ENCODE data around the gene AMZ2. TPM values are rescaled to one million over a fixed set of nuclear protein-coding genes. Genes with fewer than 3 reads are reported as not detected.

Gene AMZ2
- total and polyA plus RNA-seq, 2 experiments from 2014 or later, result 54.2 to 71.5 TPM

- DNase-seq (ENCODE audit: low spot score), result no peak
- H3F3A ChIP-seq (replicated peaks; ENCODE audit: low read depth), result peaks cover 13% of the 10 kb centered on the region
- Mint-ChIP-seq H3K27me3 (ENCODE audit: insufficient read depth, low read depth, poor library complexity) (peaks cover 38% of the 10 kb centered on the region), H3K36me3 (ENCODE audit: low read depth) (no peaks in the 10 kb centered on the region; the same call in 2 of the 3 replicates), H3K4me3 (no peak overlapping the region), H3K27ac (no peak overlapping the region), H3K9me3 (no peaks in the 10 kb centered on the region), H3K4me1 (peaks cover 50% of the 10 kb centered on the region)
- H3K4me2 ChIP-seq, result peak overlapping the region; percentile 59
- H3K9me2 ChIP-seq (ENCODE audit: insufficient read depth), result no peaks in the 10 kb centered on the region
- no peaks in the 10 kb centered on the region for H3K79me2 ChIP-seq (replicated peaks; ENCODE audit: insufficient read depth)
- no peak for ATAC-seq
- H3K4me3 ChIP-seq, result no peak overlapping the region
- TF ChIP-seq EZH2 (IDR thresholded peaks at IDR 0.05; ENCODE audit: low read depth, unreplicated experiment) (no peak), NANOG (IDR thresholded peaks at IDR 0.05; ENCODE audit: borderline replicate concordance) (no peak), EZH2phosphoT487 (IDR thresholded peaks at IDR 0.05; ENCODE audit: unreplicated experiment) (no peak), ZNF114 (CRISPR knock-in tag; IDR thresholded peaks at IDR 0.05) (no peak), CREB1 (CRISPR knock-in tag; IDR thresholded peaks at IDR 0.05; ENCODE audit: low read depth) (no peak), ETS1 (IDR thresholded peaks at IDR 0.05) (no peak), JUNB (IDR thresholded peaks at IDR 0.05; ENCODE audit: unreplicated experiment) (no peak), POLR2AphosphoS5 (IDR thresholded peaks at IDR 0.05; ENCODE audit: low read depth) (no peak), STAT1 (IDR thresholded peaks at IDR 0.05; ENCODE audit: unreplicated experiment) (no peak), ZNF331 (CRISPR knock-in tag; IDR thresholded peaks at IDR 0.05; ENCODE audit: low read depth) (no peak)
- TF ChIP-seq, protein P1, sequence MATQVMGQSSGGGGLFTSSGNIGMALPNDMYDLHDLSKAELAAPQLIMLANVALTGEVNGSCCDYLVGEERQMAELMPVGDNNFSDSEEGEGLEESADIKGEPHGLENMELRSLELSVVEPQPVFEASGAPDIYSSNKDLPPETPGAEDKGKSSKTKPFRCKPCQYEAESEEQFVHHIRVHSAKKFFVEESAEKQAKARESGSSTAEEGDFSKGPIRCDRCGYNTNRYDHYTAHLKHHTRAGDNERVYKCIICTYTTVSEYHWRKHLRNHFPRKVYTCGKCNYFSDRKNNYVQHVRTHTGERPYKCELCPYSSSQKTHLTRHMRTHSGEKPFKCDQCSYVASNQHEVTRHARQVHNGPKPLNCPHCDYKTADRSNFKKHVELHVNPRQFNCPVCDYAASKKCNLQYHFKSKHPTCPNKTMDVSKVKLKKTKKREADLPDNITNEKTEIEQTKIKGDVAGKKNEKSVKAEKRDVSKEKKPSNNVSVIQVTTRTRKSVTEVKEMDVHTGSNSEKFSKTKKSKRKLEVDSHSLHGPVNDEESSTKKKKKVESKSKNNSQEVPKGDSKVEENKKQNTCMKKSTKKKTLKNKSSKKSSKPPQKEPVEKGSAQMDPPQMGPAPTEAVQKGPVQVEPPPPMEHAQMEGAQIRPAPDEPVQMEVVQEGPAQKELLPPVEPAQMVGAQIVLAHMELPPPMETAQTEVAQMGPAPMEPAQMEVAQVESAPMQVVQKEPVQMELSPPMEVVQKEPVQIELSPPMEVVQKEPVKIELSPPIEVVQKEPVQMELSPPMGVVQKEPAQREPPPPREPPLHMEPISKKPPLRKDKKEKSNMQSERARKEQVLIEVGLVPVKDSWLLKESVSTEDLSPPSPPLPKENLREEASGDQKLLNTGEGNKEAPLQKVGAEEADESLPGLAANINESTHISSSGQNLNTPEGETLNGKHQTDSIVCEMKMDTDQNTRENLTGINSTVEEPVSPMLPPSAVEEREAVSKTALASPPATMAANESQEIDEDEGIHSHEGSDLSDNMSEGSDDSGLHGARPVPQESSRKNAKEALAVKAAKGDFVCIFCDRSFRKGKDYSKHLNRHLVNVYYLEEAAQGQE (IDR thresholded peaks at IDR 0.05; ENCODE audit: unreplicated experiment), result no peak
- TF ChIP-seq, protein P2, sequence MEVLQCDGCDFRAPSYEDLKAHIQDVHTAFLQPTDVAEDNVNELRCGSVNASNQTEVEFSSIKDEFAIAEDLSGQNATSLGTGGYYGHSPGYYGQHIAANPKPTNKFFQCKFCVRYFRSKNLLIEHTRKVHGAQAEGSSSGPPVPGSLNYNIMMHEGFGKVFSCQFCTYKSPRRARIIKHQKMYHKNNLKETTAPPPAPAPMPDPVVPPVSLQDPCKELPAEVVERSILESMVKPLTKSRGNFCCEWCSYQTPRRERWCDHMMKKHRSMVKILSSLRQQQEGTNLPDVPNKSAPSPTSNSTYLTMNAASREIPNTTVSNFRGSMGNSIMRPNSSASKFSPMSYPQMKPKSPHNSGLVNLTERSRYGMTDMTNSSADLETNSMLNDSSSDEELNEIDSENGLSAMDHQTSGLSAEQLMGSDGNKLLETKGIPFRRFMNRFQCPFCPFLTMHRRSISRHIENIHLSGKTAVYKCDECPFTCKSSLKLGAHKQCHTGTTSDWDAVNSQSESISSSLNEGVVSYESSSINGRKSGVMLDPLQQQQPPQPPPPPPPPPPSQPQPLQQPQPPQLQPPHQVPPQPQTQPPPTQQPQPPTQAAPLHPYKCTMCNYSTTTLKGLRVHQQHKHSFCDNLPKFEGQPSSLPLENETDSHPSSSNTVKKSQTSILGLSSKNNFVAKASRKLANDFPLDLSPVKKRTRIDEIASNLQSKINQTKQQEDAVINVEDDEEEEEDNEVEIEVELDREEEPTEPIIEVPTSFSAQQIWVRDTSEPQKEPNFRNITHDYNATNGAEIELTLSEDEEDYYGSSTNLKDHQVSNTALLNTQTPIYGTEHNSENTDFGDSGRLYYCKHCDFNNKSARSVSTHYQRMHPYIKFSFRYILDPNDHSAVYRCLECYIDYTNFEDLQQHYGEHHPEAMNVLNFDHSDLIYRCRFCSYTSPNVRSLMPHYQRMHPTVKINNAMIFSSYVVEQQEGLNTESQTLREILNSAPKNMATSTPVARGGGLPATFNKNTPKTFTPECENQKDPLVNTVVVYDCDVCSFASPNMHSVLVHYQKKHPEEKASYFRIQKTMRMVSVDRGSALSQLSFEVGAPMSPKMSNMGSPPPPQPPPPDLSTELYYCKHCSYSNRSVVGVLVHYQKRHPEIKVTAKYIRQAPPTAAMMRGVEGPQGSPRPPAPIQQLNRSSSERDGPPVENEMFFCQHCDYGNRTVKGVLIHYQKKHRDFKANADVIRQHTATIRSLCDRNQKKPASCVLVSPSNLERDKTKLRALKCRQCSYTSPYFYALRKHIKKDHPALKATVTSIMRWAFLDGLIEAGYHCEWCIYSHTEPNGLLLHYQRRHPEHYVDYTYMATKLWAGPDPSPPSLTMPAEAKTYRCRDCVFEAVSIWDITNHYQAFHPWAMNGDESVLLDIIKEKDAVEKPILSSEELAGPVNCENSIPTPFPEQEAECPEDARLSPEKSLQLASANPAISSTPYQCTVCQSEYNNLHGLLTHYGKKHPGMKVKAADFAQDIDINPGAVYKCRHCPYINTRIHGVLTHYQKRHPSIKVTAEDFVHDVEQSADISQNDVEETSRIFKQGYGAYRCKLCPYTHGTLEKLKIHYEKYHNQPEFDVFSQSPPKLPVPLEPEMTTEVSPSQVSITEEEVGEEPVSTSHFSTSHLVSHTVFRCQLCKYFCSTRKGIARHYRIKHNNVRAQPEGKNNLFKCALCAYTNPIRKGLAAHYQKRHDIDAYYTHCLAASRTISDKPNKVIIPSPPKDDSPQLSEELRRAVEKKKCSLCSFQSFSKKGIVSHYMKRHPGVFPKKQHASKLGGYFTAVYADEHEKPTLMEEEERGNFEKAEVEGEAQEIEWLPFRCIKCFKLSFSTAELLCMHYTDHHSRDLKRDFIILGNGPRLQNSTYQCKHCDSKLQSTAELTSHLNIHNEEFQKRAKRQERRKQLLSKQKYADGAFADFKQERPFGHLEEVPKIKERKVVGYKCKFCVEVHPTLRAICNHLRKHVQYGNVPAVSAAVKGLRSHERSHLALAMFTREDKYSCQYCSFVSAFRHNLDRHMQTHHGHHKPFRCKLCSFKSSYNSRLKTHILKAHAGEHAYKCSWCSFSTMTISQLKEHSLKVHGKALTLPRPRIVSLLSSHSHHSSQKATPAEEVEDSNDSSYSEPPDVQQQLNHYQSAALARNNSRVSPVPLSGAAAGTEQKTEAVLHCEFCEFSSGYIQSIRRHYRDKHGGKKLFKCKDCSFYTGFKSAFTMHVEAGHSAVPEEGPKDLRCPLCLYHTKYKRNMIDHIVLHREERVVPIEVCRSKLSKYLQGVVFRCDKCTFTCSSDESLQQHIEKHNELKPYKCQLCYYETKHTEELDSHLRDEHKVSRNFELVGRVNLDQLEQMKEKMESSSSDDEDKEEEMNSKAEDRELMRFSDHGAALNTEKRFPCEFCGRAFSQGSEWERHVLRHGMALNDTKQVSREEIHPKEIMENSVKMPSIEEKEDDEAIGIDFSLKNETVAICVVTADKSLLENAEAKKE (CRISPR knock-in tag; IDR thresholded peaks at IDR 0.05), result no peak
- TF ChIP-seq, protein P3, sequence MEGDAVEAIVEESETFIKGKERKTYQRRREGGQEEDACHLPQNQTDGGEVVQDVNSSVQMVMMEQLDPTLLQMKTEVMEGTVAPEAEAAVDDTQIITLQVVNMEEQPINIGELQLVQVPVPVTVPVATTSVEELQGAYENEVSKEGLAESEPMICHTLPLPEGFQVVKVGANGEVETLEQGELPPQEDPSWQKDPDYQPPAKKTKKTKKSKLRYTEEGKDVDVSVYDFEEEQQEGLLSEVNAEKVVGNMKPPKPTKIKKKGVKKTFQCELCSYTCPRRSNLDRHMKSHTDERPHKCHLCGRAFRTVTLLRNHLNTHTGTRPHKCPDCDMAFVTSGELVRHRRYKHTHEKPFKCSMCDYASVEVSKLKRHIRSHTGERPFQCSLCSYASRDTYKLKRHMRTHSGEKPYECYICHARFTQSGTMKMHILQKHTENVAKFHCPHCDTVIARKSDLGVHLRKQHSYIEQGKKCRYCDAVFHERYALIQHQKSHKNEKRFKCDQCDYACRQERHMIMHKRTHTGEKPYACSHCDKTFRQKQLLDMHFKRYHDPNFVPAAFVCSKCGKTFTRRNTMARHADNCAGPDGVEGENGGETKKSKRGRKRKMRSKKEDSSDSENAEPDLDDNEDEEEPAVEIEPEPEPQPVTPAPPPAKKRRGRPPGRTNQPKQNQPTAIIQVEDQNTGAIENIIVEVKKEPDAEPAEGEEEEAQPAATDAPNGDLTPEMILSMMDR (conservative IDR thresholded peaks at IDR 0.05; ENCODE audit: low read depth in 2 of 2), result no peak
- H3K27ac ChIP-seq (ENCODE audit: low read depth), result no peak overlapping the region
- H3K27me3 ChIP-seq (ENCODE audit: insufficient read depth), result peaks cover 44% of the 10 kb centered on the region
- H4K20me1 ChIP-seq (replicated peaks; ENCODE audit: insufficient read depth), result no peaks in the 10 kb centered on the region
- peaks cover 50% of the 10 kb centered on the region for H3K4me1 ChIP-seq (ENCODE audit: insufficient read depth)
- H3K36me3 ChIP-seq (ENCODE audit: insufficient read depth), result no peaks in the 10 kb centered on the region
- no peak overlapping the region for H2AFZ ChIP-seq
Observed at GRCh38 chr17:68294617-68295016, 46.8 kb downstream of the AMZ2 start.

Data from GM23338 (cell line).